Myocyte (in vitro differentiated cells): Measurements from ENCODE around the gene PIK3CA. TPM values are rescaled to one million over a fixed set of nuclear protein-coding genes. Genes with fewer than 3 reads are reported as not detected.
"Not testable (repeated sequence)": the region's sequence is repeated elsewhere in the genome, so short reads cannot be mapped to it uniquely, and the experiment has no call there.

Experiments used
- DNase-seq: peaks from one replicate; pipeline ENCODE4 v3.0.0-alpha.2; 2012; ENCODE audit warnings: low read depth
- polyA plus RNA-seq: library from polyadenylated mRNA; unstranded; fragments of >200 nt; gene quantifications from one replicate; pipeline ENCODE4 v1.2.1, GENCODE V29; 2012; ENCODE audit warnings: missing spikeins
- total RNA-seq: library from RNA; depleted of rRNA; stranded (reverse); fragments of >200 nt; gene quantifications from 2 replicates; pipeline ENCODE4 v1.2.3, GENCODE V29; 2014

Gene PIK3CA
- total RNA-seq: 18.5 and 21.3 TPM in 2 replicates
- polyA plus RNA-seq: 9.2 TPM

DNA sequence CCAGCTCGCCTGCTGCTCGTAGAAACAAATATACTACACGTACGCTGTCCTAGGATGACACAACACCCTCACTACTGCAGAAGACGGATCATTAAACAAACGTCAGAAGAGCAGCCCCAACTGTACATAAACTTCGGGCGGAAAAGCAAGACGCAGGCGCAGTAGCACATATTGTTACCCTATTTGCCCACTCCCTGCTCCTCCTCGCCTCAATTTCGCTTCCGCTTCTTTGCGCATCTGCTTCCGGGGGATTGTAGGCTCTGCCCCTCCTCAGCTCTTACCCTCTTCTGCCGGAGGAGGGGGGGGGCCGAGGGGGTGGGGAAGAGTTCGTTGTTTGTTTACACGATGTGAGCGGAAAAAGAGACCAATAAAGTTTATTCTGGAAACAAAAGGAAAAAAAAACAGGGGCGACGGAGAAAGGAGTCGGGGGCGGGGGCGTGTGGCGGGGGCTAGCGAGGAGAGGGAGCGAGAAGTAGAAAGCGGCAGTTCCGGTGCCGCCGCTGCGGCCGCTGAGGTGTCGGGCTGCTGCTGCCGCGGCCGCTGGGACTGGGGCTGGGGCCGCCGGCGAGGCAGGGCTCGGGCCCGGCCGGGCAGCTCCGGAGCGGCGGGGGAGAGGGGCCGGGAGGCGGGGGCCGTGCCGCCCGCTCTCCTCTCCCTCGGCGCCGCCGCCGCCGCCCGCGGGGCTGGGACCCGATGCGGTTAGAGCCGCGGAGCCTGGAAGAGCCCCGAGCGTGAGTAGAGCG is at the start of gene PIK3CA:
TSS of gene PIK3CA (plus strand) at position 485 of the 743 bp plus-strand sequence. CDS start 50,469 bp downstream, outside the sequence.
- DNase-seq: peak; percentile 99

DNA sequence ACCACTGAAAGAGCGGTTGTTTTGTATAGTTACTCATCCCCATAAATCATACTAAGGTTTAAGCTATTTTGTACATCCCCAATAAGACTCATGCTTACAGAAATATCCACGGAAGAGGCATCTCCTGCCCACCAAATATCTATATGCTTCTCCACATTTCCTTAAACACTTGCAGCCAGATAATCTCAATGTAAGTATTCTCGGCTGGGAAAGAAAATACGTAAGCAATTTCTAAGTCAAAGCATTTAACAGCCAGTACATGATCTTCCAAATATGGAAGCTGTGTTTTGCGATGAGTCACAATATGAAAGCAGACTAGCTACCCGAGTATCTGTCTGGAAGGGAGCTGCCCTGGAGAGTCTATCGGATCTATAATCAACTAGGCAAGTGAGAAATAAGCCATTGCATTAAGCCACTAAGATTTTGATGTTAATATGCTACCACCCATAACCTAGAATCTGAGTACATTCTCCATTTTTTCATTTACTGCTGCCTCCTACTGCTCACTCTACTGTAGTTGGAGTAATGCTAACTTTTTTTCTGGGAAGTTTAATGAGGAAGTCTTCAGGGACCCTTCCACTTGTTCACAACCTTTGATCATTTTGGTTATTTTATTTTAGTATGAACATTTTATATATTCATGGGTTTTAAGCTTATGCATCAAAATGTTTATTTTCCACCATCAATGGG is 49.6 kb upstream of the PIK3CA start:
- DNase-seq: peak; percentile 73

DNA sequence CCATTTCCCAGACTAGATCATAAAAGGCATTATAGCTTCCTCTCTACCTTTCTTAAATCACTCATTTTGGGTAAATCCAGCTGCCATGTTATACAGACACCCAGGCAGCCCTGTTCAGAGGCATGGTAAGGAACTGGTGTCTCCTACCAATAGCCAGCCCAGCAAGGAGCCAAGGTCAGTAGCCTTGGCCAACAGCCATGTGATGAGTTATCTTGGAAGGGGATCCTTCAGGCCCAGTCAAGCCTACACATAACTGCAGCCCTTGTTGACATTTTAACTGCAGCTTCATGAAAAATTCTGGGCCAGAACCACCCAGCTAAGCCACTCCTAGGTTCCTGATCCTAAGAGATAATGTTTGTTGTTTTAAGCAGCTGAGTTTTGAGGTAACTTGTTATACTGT is 47.5 kb upstream of the PIK3CA start:
- DNase-seq: peak; percentile 60

DNA sequence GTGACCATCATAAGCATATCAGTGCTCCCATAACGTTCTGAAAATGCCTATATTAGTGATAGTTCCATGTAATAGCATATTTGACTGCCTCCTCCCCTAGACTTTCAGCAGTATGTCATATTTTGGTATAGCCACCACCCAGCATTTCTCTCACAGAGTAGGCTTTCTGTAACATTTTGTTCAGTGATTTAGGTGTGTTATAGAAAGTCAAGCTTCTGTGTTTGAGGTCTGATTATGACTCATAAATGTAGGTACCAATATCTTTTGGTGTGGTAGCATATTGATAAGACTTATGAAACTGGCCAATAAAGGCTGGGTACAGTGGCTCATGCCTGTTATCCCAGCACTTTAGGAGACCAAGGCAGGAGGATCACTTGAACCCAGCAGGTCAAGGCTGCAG is 42.3 kb upstream of the PIK3CA start:
- no peak for DNase-seq

DNA sequence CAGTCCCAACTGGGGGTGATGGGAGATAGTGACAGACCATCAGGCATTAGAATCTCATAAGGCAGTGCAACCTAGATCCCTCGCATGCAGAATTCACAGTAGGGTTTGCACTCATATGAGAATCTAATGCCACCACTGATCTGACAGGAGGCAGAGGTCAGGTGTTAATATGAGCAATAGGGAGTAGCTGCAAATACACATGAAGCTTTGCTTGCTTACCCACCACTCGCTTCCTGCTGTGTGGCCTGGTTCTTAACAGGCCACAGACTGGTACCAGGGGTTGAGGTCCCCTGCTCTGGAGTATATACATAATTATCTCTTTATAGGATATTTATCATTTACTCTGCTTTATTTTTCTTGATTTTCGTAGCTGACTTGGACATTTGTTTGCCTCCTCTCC is 40.5 kb upstream of the PIK3CA start:
- DNase-seq: no peak

DNA sequence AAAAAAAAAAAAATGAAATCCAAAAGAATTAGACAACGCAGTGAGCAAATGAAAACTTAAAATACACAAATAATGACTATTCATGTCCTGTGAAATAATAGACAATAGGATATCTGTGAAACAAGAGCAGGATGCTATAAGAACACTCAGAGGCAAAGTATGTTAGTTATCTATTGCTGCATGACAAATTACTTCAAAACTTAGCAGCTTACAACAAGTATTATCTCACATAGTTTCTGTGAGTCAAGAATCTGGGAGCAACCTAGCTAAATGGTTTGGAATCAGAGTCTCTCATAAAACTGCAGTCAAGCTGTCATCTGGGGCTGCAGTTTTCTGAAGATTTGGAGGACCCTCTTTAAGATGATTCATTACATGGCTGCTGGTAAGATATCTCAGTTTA is 40.1 kb upstream of the PIK3CA start:
- DNase-seq: no peak

DNA sequence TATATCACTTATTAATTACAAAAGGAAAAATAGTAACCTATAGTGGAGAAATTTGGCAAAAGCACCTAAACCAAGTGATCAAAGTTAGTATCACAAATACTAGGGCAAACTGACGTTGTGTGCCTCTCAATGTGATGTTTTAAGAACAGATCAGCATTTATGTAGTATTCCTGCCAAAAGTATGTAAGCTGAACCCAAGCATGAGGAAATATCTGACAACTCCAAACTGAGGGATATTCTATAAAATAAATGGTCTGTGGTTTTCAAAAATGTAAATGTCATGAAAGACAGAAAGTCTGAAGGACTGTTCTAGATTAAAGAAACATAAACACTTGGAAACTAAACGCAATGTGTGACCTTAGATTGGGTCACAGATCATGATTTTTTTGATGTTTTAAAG is 34.3 kb upstream of the PIK3CA start:
- no peak for DNase-seq

DNA sequence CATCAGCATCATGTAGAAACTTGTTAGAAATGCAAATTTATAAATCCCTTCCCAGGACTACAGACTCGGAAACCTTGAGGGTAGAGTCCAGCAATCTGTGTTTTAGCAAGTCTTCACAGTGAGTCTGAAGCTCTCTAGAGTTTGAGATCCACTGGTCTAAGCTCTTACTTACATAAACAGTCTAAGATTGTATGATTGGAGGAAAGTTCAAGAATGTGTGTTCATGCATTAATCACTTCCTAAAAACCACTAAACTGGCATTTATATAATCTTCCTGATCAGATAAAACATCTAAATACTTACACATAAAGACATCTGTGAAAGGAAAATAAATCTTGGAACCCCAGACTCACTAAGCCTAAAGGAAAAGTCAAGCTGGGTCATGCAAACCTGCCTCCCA is 32.7 kb upstream of the PIK3CA start:
- DNase-seq: not testable (repeated sequence)

DNA sequence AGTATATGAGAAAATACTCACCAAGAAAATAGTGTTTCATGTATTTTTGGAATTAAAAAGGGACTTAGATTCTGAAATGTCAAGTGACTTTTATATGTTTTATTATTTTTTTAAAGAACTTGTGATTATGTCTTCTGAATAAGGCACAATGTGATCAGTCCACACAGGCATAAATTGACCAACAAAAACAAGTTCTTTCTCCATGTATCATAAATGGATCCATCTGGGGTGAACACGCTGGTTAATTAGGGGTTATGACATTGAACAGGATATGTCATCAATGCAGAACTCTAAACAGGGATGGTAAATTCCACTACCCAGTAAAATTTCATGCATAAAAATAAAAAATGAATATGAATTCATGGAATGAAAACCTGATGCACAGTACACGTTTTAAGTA is 31.3 kb upstream of the PIK3CA start:
- DNase-seq: no peak

DNA sequence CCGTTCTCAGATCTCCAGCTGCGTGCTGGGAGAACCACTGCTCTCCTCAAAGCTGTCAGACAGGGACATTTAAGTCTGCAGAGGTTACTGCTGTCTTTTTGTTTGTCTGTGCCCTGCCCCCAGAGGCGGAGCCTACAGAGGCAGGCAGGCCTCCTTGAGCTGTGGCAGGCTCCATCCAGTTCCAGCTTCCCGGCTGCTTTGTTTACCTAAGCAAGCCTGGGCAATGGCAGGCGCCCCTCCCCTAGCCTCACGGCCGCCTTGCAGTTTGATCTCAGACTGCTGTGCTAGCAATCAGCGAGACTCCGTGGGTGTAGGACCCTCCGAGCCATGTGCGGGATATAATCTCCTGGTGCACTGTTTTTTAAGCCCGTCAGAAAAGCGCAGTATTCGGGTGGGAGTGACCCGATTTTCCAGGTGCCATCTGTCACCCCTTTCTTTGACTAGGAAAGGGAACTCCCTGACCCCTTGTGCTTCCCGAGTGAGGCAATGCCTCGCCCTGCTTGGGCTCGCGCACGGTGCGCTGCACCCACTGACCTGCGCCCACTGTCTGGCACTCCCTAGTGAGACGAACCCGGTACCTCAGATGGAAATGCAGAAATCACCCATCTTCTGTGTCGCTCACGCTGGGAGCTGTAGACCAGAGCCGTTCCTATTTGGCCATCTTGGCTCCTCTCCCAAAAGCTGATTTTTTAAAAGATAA is 15.8 kb upstream of the PIK3CA start:
- not testable (repeated sequence) for DNase-seq

DNA sequence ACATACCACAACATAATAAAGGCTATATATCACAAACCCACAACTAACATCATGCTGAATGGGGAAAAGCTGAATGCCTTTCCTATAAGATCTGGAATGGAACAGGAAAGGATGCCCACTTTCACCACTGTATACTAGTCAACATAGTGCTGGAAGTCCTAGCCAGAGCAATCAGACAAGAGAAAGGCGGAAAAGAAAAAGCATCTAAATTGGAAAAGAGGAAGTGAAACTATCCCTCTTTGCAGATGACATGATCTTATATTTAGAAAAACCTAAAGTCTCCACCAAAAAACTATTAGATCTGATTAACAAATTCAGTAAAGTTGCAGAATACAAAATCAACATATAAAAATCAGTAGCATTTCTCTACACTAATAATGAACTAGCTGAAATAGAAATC is 14.6 kb upstream of the PIK3CA start:
- no peak for DNase-seq

DNA sequence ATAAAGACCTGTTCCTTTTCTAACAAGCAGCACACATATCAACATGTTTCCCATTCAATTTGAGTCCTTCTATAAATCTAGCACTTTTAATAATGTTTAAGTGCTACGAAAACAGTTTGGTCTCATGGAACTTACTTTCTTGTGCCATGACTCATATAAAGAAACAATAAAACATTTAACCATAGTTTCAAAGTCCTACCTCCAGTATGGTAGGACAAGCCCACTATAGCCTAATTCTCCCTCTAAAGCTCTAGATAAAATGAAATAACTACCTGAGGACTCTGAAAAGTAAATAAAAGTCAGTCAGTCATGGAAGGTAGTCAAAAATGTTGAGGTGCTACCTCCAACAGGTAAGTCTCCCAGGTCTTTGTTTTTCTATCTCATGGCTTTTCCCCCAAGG is 12.0 kb upstream of the PIK3CA start:
- DNase-seq: no peak

DNA sequence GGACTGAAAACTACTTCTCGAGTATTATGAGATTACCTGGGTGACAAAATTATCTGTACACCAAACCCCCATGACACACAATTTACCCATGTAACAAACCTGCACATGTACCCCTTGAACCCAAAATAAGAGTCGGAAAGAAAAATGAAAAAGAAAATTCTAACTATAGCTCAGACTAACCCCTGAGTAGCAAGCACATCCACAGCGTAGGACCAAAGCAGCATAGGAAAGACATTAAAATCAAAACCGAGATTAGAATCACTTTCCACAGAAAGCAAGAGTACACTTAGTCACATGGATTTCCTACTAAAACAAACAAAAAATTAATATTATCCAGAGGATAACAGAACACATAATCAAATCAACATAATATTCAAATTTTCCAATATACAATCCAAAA is 6.3 kb upstream of the PIK3CA start:
- DNase-seq: no peak

DNA sequence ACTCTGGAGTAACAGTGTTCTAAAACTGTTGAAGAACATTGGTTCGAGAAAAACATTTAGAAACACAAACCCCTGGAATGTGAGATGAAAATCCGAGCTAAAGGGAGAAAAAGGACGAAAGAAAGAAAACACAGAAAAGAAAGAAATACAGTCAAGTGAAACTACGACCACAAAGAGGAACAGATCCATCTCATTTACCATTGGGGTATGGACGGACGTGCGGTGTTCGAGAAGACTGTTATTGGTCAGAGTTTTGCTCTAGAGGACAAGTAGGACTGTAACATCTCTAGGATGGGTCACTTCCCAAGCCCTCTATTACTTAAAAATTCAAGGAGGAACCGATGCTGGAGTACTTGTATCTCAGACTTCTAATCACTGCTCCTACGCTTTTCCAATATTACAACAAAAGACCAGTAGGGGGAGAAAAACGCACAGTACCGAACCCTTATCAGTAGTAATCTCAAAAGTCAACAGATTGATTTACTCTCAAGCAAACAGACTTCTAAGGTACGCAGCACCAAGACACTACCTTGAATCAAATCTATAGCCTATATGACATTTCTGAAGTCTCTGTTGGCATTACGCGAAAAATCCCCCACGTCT is 1.1 kb upstream of the PIK3CA start:
- DNase-seq: peak; percentile 83

DNA sequence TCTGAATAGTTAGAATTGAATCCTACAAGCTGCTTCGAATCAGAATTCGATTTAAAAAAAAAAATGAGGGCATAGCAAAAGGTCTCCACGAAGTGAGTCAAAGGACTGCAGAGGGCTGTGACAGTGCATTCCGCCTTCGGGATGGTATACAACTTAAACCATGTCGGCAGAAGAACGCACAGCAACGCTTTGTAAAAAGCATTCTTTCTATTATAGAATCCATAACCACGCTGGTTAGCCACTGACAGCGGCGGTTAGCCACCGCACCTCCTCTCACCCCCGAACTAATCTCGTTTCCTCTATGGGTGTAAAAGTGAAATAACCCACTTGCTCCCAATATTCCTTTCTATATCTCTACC is 664 bp upstream of the PIK3CA start:
- DNase-seq: no peak

DNA sequence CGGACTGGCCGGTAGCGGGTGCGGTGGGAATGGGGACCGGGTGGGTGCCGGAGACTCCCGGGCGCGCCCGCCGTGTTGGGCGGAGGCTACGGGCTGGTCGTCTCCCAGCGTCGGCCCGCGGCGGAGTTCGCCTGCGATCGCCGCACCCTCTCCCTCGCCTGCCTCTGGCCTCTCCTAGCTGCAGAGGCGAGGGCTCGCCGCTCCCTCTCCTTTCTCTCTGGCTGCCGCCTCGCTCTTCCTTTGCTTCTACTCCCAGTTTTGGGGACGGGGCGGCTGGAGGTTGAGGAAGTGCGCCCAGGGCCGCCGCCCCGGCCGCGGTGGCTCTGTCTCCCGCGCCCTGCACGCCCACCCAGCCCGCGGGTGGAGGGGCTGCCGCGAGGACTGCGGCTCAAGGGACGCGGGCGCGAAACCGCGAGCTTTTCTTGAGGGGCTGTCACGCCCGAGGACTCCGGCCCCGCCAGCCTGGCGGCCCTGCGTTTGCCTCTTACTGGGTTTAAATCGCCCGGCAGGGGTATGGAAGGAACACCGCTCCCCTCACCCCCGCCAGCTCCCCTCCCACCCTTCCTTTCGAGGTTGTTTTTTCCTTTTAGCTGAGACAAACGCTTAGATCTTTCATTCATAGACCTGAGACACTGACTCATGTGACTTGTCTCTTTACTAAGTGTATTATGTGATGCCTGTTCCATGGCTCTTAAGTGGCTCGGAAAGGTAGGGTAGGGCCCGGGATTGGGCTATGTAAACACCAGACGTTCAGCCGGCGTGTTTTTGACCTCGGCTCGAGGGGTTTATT is 654 bp downstream of the PIK3CA start:
- DNase-seq: peak; percentile 63

DNA sequence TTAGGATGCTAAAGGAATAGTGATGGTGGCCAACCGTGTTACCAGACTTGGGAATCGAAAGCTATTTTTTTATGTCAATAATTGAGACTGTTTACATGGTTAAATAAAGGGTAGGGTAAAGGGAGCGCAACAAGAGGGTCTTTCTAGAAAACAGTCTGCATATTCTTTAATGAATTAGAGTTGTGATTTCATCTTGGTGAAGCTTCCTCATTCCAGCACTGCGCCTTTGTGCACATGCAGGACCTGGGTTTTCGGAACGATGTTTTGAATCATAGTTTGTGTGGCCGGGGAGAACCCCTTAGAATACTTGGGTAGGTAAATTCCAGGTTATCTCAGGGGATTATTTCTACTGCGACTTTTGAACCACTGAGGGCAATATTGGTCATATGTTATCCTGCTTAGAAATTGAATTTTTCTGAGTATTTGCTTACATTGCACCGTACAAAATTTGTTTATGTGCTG is 1.3 kb downstream of the PIK3CA start:
- DNase-seq: peak; percentile 30

DNA sequence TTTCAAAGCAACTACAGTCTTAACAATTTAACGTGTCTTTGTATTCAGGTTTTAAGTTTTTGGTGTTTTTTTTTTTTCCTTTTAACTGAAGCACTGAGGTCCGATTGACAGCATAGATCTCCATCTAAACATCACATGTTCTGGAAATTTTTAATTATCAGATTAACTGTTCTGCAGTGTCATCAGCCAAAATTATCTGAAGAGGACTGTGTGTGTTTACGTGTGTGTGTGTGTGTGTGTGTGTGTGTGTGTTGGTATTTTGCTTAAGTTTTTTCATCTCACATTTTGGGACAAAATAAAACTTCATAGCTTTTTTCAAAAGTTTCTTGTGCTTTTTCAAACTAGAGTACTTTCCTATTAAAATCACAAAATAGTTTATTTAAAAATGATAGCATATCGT is 1.8 kb downstream of the PIK3CA start:
- no peak for DNase-seq

DNA sequence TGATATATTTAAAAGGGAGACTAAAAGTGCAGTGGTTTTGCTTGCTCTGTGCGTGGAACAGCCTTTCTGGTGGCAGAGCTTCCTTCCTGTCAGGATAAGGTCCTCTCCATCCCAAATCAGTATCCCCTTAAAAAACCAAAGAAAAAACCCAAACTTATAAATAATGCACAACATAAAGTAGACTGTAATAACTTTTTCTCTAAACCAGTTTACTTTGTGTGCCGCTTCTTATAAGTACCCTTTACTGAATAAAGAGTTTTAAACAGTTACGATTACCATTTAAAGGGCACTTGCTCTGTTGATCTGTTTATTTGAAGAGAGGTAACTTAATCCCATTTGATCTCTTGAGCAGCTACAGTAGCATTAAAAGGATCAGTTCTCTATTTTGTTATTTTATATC is 2.5 kb downstream of the PIK3CA start:
- no peak for DNase-seq

DNA sequence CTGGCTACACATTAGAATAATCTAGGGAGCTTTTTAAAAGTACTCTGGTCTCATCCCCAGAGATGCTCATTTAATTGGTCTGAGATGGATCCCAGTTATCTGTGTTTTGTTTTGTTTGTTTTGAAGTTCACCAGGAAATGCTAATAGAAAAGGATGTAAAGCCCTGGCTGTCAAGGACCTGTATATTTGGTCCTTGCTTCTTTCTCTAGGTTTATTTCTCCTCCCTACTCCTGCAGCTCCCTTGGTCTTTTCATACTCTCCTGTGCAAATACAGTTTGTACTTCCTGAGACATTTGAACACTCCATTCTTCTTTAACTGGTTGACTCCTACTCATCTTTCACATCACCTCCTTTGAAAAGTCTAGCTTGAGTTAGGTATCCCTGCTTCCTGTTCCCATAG is 3.3 kb downstream of the PIK3CA start:
- DNase-seq: no peak

DNA sequence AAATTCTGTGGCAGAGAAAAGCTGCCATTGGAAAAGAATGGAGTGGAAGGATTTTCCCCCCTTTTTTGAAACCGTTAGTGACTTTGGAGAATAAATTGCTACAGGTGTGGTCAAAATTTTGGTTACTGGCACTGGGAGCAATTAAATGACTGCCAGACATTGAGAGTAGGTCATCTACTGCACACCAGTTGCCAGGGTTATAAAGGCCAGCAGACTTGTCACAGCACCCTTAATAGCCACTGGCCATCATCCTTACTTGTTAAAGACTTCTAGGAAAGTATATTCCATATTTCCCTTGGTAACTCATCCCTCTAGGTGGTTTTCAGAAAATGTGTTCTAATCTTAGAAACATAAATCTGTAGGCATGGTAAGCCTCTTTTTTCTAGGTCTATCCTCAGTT is 8.0 kb downstream of the PIK3CA start:
- DNase-seq: peak; percentile 55
